ENCODE results near the gene CLN3.
A peak's percentile ranks its signal among the peaks of the same experiment; 100 is the strongest.
"Not testable (repeated sequence)": the region's sequence is repeated elsewhere in the genome, so short reads cannot be mapped to it uniquely, and the experiment has no call there.

The CLN3 gene

GRCh38 chr16:28491970-28492474 lies at the start of gene CLN3:
TSS of gene CLN3 (minus strand) at chr16:28492074. CDS start at chr16:28491759, 315 bp downstream.
- peak; percentile 94 for DNase-seq (ENCODE audit: low spot score)

DNA sequence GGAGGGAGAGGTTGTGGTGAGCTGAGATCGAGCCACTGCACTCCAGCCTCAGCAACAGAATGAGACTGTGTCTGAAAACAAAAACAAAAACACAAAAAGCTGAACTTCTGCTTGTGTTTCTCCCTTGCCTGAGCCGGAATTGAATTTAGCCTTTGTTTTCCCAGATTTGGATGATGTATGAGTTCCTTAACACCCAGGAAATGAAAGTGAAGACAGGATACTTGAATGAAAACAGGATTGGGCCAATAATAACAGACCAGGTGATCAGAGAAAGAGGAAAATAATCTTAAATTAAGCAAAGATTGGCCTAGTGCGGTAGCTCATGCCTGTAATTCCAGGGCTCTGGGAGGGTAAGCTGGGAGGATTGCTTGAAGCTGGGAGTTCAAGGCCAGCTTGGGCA lies 48.5 kb upstream of the CLN3 start:
- DNase-seq (ENCODE audit: low spot score), result no peak

DNA sequence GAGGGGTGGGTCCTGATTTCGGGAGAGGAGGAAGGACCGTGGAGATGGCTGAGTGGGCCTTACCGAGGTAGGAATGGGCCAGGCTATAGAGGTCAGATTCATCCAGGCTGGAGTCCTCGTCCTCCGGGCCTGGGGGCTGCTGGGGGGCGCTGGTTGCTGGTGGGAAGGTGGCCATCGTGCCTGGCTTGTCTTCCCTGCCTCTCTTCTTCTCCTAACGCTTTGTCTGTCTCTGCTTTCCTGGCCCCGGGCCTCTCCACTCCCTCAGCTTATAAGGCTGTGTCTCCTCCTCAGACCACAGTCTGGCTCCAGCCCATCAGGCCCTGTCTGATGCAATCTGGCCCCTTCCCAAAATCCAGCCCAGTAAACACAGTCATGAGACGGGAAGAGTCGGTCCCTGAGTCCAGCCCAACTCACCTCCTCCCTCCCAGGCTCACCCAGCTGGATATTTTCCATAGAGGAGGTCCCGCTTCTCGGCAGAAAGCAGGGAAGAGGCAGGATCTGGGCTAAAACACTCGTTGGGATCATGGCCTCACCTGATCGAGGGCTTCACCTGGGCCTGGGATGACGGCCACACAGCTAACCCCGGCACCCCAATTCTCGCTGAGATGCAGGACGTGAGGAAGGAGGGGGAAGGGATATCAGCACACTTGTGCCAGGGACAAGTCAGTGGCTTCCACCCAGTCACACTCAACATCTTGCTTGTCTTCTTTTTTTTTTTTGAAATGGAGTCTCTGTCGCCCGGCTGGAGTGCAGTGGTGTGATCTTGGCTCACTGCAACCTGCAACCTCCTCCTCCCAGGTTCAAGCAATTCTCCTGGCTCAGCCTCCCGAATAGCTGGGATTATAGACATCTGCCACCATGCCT lies 47.1 kb upstream of the CLN3 start, which contains the start of gene NUPR1:
Gene NUPR1, minus strand, starts transcription at position 242 of the 864 bp plus-strand sequence. Its CDS starts 67 bp downstream, at position 175.
- DNase-seq (ENCODE audit: low spot score), result no peak

DNA sequence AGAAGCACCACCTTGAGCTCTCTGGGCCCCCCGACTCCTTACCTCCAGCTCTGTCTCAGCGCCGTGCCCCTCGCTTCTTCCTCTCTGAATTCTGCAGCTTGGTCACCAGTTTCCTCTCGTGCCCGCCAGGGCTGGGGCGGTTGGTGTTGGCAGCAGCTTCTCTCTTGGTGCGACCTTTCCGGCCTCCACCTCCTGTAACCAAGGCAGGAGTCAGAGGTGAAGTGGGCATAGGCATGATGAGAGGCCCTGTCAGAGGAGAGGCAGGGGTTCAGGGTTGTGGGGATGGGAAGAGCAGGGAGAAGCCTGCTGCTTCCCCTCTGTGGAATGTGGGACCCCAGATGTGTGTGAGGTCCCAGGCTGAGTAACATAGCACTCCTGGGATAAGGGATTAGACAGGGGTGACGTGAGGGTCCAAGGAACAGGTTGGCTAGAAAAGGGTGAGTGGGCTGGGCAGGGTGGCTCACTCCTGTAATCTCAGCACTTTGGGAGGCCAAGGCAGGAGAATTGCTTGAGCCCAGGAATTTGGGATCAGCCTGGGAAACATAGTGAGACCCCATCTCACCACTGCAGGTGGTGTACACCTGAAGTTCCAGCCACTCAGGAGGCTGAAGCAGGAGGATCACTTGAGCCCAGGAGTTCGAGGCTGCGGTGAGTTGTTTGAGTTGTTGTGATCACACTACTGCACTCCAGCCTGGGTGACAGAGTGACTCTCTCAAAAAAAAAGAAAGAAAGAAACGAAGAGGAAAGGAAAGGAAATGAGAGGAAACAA lies 46.3 kb upstream of the CLN3 start:
- DNase-seq (ENCODE audit: low spot score), result no peak

- no peak for DNase-seq (ENCODE audit: low spot score)
Measured at GRCh38 chr16:28537076-28537475, 45.2 kb upstream of the CLN3 start.

- DNase-seq (ENCODE audit: low spot score), result no peak
Measured at GRCh38 chr16:28534542-28535373, 42.9 kb upstream of the CLN3 start.

DNA sequence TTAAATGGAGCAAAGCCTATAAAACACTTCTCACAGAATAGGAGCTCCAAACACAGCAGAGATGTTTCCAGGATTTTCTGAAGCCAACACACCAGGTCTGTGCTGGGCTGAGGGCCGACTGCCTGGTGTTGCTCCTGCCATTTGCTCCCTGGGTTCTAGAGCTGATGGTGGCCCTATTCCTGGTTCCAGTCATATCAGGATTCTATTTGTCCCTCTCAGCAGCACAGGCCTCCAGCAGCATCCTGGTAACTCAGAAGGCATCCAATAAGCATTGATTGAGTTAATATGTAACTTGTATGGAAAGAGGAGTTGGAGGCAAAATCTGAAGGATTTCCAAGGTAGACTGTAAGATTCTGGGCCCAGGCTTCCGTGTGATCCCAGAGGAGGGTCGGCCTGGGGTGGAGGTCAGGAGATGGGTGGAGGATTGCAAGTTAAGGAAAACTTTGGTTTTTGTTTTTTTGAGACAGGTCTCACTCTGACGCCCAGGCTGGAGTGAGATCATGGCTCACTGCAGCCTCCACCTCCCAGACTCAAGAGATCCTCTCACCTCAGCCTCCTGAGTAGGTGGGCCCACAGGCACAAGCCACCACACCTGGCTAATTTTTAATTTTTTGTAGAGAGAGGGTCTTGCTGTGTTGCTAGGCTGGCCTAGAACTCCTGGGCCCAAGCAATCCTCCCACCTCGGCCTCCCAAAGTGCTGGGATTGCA lies 41.2 kb upstream of the CLN3 start:
- DNase-seq (ENCODE audit: low spot score), result no peak

- no peak for DNase-seq (ENCODE audit: low spot score)
Measured at GRCh38 chr16:28531777-28532744, 40.2 kb upstream of the CLN3 start.

- no peak for DNase-seq (ENCODE audit: low spot score)
Measured at GRCh38 chr16:28529124-28529523, 37.2 kb upstream of the CLN3 start.

GRCh38 chr16:28528463-28528867 lies 36.6 kb upstream of the CLN3 start:
- DNase-seq (ENCODE audit: low spot score), result no peak

DNA sequence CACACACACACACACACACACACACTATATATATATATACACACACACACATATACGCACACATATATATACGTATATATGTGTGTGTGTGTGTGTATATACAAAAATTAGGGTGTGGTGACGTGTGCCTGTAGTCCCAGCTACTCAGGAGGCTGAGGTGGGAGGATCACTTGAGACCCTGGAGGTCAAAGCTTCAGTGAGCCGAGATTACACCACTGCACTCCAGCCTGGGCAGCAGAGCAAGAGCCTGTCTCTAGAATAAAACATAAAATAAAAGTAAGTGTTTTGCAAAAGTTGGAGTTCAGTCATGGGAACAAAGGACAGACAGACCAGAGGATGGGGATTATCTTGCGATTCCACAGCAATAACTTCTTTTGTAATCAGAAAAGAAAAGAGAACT lies 36.1 kb upstream of the CLN3 start:
- DNase-seq (ENCODE audit: low spot score), result no peak

- DNase-seq (ENCODE audit: low spot score), result not testable (repeated sequence)
Measured at GRCh38 chr16:28527100-28527785, 35.4 kb upstream of the CLN3 start.

DNA sequence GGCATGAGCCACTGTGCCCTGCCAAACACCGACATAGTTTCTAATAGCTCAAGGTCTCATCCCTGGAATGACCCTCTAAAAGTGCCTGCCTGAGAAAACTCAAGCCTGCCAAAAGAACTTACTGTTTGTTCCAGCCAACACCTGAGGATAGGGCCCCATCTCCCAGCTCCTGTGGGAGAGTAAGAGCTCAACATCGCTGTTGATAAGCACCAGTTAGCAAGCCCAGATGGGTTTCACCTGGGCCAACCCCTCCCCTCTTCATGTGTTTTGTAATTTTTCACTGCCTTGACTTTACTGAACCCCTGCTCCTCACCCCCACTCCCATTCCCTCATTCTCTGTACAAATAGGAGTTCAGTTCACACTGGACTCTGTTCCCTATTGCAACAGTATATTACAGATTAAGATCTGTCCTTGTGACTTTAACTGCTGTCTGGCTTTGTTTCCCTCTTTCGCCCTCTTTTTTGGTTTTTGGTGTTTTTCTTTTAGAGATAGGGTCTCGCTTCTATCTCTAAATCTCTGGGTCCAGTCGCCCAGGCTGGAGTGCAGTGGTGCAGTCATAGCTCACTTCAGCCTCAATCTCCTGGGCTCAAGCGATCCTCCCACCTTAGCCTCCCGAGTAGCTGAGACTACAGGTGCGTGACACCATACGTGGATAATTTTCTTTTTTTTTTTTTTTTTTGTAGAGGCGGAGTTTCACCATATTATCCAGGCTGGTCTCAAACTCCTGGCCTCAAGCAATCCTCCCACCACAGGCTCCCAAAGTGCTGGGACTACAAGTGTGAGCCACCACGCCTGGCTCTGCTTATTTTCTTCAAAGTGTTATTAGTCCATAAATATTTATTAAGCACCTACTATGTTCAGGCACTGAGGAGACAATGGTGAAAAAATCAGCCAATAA lies 34.6 kb upstream of the CLN3 start:
- DNase-seq (ENCODE audit: low spot score), result no peak

DNA sequence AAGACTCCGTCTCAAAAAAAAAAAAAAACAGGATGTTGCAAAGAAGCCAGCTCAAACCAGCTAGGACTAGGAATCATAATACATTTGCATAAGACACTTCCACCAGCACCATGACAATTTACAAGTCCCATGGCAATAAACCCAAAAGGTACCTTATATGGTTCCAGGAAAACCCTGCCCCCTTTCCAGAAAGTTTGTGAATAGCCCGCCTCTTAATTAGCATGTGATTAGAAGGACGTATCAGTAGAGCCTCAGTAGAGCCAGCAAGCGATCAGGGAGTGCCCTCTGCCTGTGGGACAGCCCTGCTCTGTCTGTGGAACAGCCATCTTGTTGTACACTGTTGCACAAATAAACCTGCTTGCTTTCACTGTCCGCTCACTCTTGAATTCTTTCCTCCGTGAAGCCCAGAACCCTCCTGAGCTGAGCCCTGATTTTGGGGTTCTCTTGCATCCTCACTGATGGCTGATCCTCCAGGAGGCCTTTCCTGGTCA lies 32.9 kb upstream of the CLN3 start:
- no peak for DNase-seq (ENCODE audit: low spot score)

GRCh38 chr16:28522792-28523191 lies 30.9 kb upstream of the CLN3 start:
- no peak for DNase-seq (ENCODE audit: low spot score)

DNA sequence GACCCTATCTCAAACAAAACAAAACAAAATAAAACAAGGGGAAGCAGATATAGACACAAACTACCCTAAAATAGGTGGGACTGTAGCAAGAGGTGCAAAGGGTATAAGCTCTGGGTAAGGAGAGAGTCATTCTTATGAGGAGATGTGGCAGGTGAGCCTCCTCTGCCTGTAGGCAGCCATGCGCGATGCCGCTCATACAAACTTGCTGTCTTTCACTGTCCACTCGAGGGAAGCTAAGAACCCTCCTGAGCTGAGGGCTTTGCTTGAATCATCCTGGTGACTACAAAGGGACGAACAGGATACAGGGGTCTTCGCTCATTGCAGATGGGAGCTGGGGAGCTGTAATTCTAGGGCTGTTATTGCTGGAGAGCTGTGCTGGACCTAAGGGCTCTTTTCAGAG lies 29.6 kb upstream of the CLN3 start:
- no peak for DNase-seq (ENCODE audit: low spot score)

DNA sequence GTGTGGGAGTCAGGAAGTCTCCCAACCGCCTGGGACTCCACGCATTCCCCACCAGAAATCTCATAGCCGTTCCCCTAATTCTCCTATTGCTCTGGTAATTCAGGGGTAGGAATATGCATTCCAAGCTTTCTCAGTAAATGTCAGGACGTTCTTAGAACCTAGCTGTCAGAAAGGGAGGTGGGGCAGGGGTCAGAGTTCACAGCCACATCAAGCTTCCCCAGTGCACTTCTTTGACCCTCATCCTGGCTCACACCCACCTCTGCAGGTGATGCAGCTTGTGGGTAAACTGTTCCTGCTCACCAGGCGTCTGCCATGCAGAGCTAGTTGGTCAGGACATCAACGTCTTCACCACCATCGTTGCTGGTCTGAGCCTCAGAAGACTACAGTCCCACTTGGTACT lies 28.8 kb upstream of the CLN3 start:
- no peak for DNase-seq (ENCODE audit: low spot score)

GRCh38 chr16:28514246-28514645 lies 22.4 kb upstream of the CLN3 start:
- DNase-seq (ENCODE audit: low spot score), result no peak

Data from activated CD4-positive, alpha-beta T cell treated with anti-CD3 and anti-CD28 coated beads, Interleukin-2, Interleukin-4, amounts not matched to agents 100 ng/mL and 50 ng/mL, durations not matched to agents 16 hours and 8 hours (primary cell).